Lung (tissue), 12 donors: ENCODE measurements around the gene MAD2L1. TPM values are rescaled to one million over a fixed set of nuclear protein-coding genes. Genes with fewer than 3 reads are reported as not detected.
"Not testable (repeated sequence)": the region's sequence is repeated elsewhere in the genome, so short reads cannot be mapped to it uniquely, and the experiment has no call there.

ENCODE experiments used
- ATAC-seq: fragments of 200-7000 bp; cut with Tn5 transposase; one replicate; pipeline ENCODE4 v1.9.1; 2020; ENCODE audit warnings: moderate number of reproducible peaks; ENCODE audit not compliant: insufficient read depth, low FRiP score
- DNase-seq, 3 donors: peaks; one replicate each; pipeline ENCODE4 v3.0.0-alpha.2; 2013 to 2017
- H3K27ac ChIP-seq, 2 donors: one replicate each; pipeline ENCODE4 v1.5.1; 2013; ENCODE audit warnings: mild to moderate bottlenecking in 2 of 2, moderate library complexity in 2 of 2, control low read depth in 1 of 2, inconsistent platforms in 1 of 2, low read depth in 1 of 2, low read length in 1 of 2
- H3K27me3 ChIP-seq, 3 donors: one replicate each; pipeline ENCODE4 v1.5.1; 2013; ENCODE audit warnings: low read length in 2 of 3; ENCODE audit not compliant: control insufficient read depth in 3 of 3, insufficient read depth in 3 of 3
- H3K36me3 ChIP-seq, 4 donors: one replicate each; pipeline ENCODE4 v1.5.1; 2013; ENCODE audit warnings: low read length in 4 of 4, mild to moderate bottlenecking in 1 of 4, moderate library complexity in 1 of 4; ENCODE audit not compliant: control insufficient read depth in 4 of 4, insufficient read depth in 4 of 4
- H3K4me1 ChIP-seq, 5 donors: one replicate each; pipeline ENCODE4 v1.5.1; 2013; ENCODE audit warnings: low read length in 5 of 5, mild to moderate bottlenecking in 2 of 5, moderate library complexity in 1 of 5; ENCODE audit not compliant: control insufficient read depth in 5 of 5, insufficient read depth in 5 of 5
- H3K4me3 ChIP-seq: one replicate; pipeline ENCODE4 v1.5.1; 2013; ENCODE audit warnings: mild to moderate bottlenecking, control low read depth, moderate library complexity
- H3K9ac ChIP-seq, 2 donors: one replicate each; pipeline ENCODE4 v1.5.1; 2013; ENCODE audit warnings: low read length in 2 of 2, control low read depth in 1 of 2; ENCODE audit not compliant: insufficient read depth in 1 of 2
- H3K9me3 ChIP-seq, 4 donors: one replicate each; pipeline ENCODE4 v1.5.1; 2013; ENCODE audit warnings: low read length in 3 of 4, mild to moderate bottlenecking in 1 of 4, moderate library complexity in 1 of 4; ENCODE audit not compliant: control insufficient read depth in 4 of 4, insufficient read depth in 3 of 4
- CTCF ChIP-seq: IDR thresholded peaks from 2 replicates; pipeline ENCODE4 v1.5.1; 2012; ENCODE audit warnings: mild to moderate bottlenecking; ENCODE audit errors: control extremely low read depth, extremely low read depth
- WGBS, 2 donors: extraction: QIAGEN DNeasy Blood & Tissue Kit; methylation state at CpG; one replicate each; pipeline ENCODE4 v1.1.7; 2013; 5-methylcytosine and 5-hydroxymethylcytosine counted together
- polyA plus RNA-seq, 2 donors: library from polyadenylated mRNA; stranded (reverse); fragments of 200-250 nt; gene quantifications; one replicate each; pipeline ENCODE4 v1.2.1, GENCODE V29; 2013
- total RNA-seq, 2 donors: library from RNA; depleted of rRNA in 1 of 2; stranded (reverse); fragments of >200 nt in 1 of 2; gene quantifications; one replicate each; pipeline ENCODE4 v1.2.1, GENCODE V29; 2014 to 2021
- donor health status: control.
- donor health status: control.
- donor health status: Bipolar disorder and iron deficiency.
- donor health status: healthy.
- donor health status: DM: yes; HTN: yes; CAD: no.

The MAD2L1 gene
- total and polyA plus RNA-seq, 4 donors = 2.3 to 5.9 (median 2.8) TPM

- Histone ChIP-seq H3K4me1 (peaks cover 0 to 3% (median 0%) of the 10 kb centered on the region in 5 donors), H3K27me3 (no peaks in the 10 kb centered on the region), H3K27ac (no peak overlapping the region), H3K36me3 (no peaks in the 10 kb centered on the region), H3K4me3 (no peak overlapping the region), H3K9ac (no peak overlapping the region), H3K9me3 (no peaks in the 10 kb centered on the region)
- 95 to 97% methylated on average over 1 of the region's 1 CpG for WGBS, 2 donors
- TF ChIP-seq CTCF = no peak
- no peak for DNase-seq
- ATAC-seq = no peak
Measured at GRCh38 chr4:120105472-120105871, 38.8 kb upstream of the MAD2L1 start.

GRCh38 chr4:120096508-120097297 lies 30.1 kb upstream of the MAD2L1 start:
- WGBS, 2 donors = 77 to 81% methylated on average over 2 of the region's 2 CpGs
- no peaks in the 10 kb centered on the region for H3K36me3 ChIP-seq
- no peaks in the 10 kb centered on the region for H3K9me3 ChIP-seq
- ATAC-seq (no peak), DNase-seq (no peak)
- H3K27ac ChIP-seq = no peak overlapping the region
- H3K9ac ChIP-seq = no peak overlapping the region
- peaks cover 0 to 1% (median 0%) of the 10 kb centered on the region in 5 donors for H3K4me1 ChIP-seq
- TF ChIP-seq CTCF = no peak
- H3K27me3 ChIP-seq = no peaks in the 10 kb centered on the region
- no peak overlapping the region for H3K4me3 ChIP-seq

- DNase-seq (no peak), ATAC-seq (no peak)
- WGBS, 2 donors = 69 to 74% methylated on average over 2 of the region's 2 CpGs
- no peak overlapping the region for H3K27ac ChIP-seq
- H3K27me3 ChIP-seq = peaks cover 0 to 3% (median 0%) of the 10 kb centered on the region in 3 donors
- H3K4me1 ChIP-seq = peaks cover 0 to 1% (median 0%) of the 10 kb centered on the region in 5 donors
- H3K9ac ChIP-seq = no peak overlapping the region
- no peaks in the 10 kb centered on the region for H3K9me3 ChIP-seq
- no peak overlapping the region for H3K4me3 ChIP-seq
- no peaks in the 10 kb centered on the region for H3K36me3 ChIP-seq
- TF ChIP-seq CTCF = no peak
Measured at GRCh38 chr4:120088507-120088906, 21.9 kb upstream of the MAD2L1 start.

GRCh38 chr4:120088066-120088465 lies 21.4 kb upstream of the MAD2L1 start:
- H3K9ac ChIP-seq, ATAC-seq, H3K27ac ChIP-seq, H3K4me3 ChIP-seq, DNase-seq, H3K9me3 ChIP-seq, H3K27me3 ChIP-seq, H3K36me3 ChIP-seq, H3K4me1 ChIP-seq: not testable (repeated sequence)
- WGBS, 2 donors = 53 to 65% methylated on average over 1 of the region's 1 CpG
